ENCODE results near the gene FBXO21.
"Not testable (repeated sequence)": the region's sequence is repeated elsewhere in the genome, so short reads cannot be mapped to it uniquely, and the experiment has no call there.

The FBXO21 gene

DNA sequence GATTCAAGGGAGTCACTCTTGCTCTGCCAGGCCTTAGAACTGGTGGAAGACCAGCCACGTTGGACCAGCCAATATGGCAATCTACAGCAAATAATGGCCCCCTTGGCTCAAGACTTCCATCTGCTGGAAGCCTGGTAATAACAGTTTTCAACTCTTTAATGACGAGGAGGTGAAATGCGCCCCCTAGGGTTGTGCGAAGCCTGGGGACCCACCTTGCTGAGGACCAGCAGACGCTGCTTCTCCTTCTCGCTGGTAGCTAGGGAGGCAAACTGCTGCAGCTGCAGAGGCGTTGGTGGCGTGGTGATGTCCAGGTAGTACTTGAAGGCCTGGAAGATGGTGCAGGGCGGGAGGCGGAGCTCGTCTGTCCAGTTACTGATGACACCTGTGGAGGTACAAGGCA lies 41.5 kb upstream of the FBXO21 start:
- H3K9me3 ChIP-seq (ENCODE audit: severe bottlenecking): no peaks in the 10 kb centered on the region

GRCh38 chr12:117228239-117228638 lies 38.0 kb upstream of the FBXO21 start:
- peak; percentile 73; the same call in 2 of the 3 replicates for ATAC-seq (ENCODE audit: low read depth)
- Histone ChIP-seq H3K9me3 (ENCODE audit: severe bottlenecking) (no peaks in the 10 kb centered on the region), H3K4me1 (ENCODE audit: insufficient read depth, poor library complexity, severe bottlenecking) (no peaks in the 10 kb centered on the region), H3K36me3 (ENCODE audit: low read depth) (no peaks in the 10 kb centered on the region), H3K4me3 (ENCODE audit: severe bottlenecking) (no peak overlapping the region), H3K27ac (ENCODE audit: poor library complexity, severe bottlenecking) (no peak overlapping the region), H3K27me3 (ENCODE audit: insufficient read depth, poor library complexity, severe bottlenecking) (no peaks in the 10 kb centered on the region)
- TF ChIP-seq, protein P1, sequence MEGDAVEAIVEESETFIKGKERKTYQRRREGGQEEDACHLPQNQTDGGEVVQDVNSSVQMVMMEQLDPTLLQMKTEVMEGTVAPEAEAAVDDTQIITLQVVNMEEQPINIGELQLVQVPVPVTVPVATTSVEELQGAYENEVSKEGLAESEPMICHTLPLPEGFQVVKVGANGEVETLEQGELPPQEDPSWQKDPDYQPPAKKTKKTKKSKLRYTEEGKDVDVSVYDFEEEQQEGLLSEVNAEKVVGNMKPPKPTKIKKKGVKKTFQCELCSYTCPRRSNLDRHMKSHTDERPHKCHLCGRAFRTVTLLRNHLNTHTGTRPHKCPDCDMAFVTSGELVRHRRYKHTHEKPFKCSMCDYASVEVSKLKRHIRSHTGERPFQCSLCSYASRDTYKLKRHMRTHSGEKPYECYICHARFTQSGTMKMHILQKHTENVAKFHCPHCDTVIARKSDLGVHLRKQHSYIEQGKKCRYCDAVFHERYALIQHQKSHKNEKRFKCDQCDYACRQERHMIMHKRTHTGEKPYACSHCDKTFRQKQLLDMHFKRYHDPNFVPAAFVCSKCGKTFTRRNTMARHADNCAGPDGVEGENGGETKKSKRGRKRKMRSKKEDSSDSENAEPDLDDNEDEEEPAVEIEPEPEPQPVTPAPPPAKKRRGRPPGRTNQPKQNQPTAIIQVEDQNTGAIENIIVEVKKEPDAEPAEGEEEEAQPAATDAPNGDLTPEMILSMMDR (IDR thresholded peaks at IDR 0.05; ENCODE audit: poor library complexity, severe bottlenecking): no peak
- DNase-seq (ENCODE audit: low spot score): no peak

More for the DNA sequence above, 41.5 kb upstream of the FBXO21 start:
- TF ChIP-seq, protein P1 (IDR thresholded peaks at IDR 0.05; ENCODE audit: poor library complexity, severe bottlenecking): no peak
- no peak overlapping the region for H3K27ac ChIP-seq (ENCODE audit: poor library complexity, severe bottlenecking)
- no peak for ATAC-seq (ENCODE audit: low read depth)
- no peaks in the 10 kb centered on the region for H3K36me3 ChIP-seq (ENCODE audit: low read depth)
- no peak overlapping the region for H3K4me3 ChIP-seq (ENCODE audit: severe bottlenecking)
- no peaks in the 10 kb centered on the region for H3K4me1 ChIP-seq (ENCODE audit: insufficient read depth, poor library complexity, severe bottlenecking)
- H3K27me3 ChIP-seq (ENCODE audit: insufficient read depth, poor library complexity, severe bottlenecking): no peaks in the 10 kb centered on the region
- no peak for DNase-seq (ENCODE audit: low spot score)

- DNase-seq (ENCODE audit: low spot score) (no peak), ATAC-seq (ENCODE audit: low read depth) (no peak)
- H3K27ac ChIP-seq (ENCODE audit: poor library complexity, severe bottlenecking): no peak overlapping the region
- no peaks in the 10 kb centered on the region for H3K4me1 ChIP-seq (ENCODE audit: insufficient read depth, poor library complexity, severe bottlenecking)
- H3K27me3 ChIP-seq (ENCODE audit: insufficient read depth, poor library complexity, severe bottlenecking): no peaks in the 10 kb centered on the region
- TF ChIP-seq, protein P1 (IDR thresholded peaks at IDR 0.05; ENCODE audit: poor library complexity, severe bottlenecking): no peak
- H3K9me3 ChIP-seq (ENCODE audit: severe bottlenecking): no peaks in the 10 kb centered on the region
- H3K4me3 ChIP-seq (ENCODE audit: severe bottlenecking): no peak overlapping the region
- no peaks in the 10 kb centered on the region for H3K36me3 ChIP-seq (ENCODE audit: low read depth)
Measured at GRCh38 chr12:117227000-117227653, 36.9 kb upstream of the FBXO21 start.

- DNase-seq (ENCODE audit: low spot score): no peak
Measured at GRCh38 chr12:117226505-117226904, 36.2 kb upstream of the FBXO21 start.

DNA sequence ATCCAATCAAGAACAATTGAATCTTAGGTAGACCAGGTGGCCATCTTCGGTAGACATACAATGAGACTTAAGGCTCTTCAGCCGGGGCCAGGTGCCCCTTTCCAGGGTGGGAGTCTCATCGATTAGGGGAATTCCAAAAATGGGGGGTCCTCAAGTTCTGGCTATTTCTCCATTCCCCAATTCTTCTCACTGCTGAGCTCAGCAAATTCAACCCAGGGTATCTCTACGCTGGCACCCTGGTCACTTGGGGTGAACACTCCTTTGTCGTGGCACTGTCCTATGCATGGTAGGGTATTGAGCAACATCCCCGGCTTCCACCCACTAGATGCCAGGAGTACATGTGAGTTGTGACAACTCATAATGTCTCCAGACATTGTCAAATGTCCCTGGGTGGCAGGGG lies 34.9 kb upstream of the FBXO21 start:
- DNase-seq (ENCODE audit: low spot score): no peak
- Histone ChIP-seq H3K4me1 (ENCODE audit: insufficient read depth, poor library complexity, severe bottlenecking) (no peaks in the 10 kb centered on the region), H3K36me3 (ENCODE audit: low read depth) (no peaks in the 10 kb centered on the region), H3K27ac (ENCODE audit: poor library complexity, severe bottlenecking) (no peak overlapping the region), H3K9me3 (ENCODE audit: severe bottlenecking) (no peaks in the 10 kb centered on the region), H3K27me3 (ENCODE audit: insufficient read depth, poor library complexity, severe bottlenecking) (no peaks in the 10 kb centered on the region), H3K4me3 (ENCODE audit: severe bottlenecking) (no peak overlapping the region)
- TF ChIP-seq, protein P1 (IDR thresholded peaks at IDR 0.05; ENCODE audit: poor library complexity, severe bottlenecking): no peak
- ATAC-seq (ENCODE audit: low read depth): no peak

More at GRCh38 chr12:117226505-117226904, 36.2 kb upstream of the FBXO21 start:
- TF ChIP-seq, protein P1 (IDR thresholded peaks at IDR 0.05; ENCODE audit: poor library complexity, severe bottlenecking): no peak
- H3K36me3 ChIP-seq (ENCODE audit: low read depth): no peaks in the 10 kb centered on the region
- H3K27me3 ChIP-seq (ENCODE audit: insufficient read depth, poor library complexity, severe bottlenecking): no peaks in the 10 kb centered on the region
- H3K9me3 ChIP-seq (ENCODE audit: severe bottlenecking): no peaks in the 10 kb centered on the region
- ATAC-seq (ENCODE audit: low read depth): no peak
- H3K4me1 ChIP-seq (ENCODE audit: insufficient read depth, poor library complexity, severe bottlenecking): no peaks in the 10 kb centered on the region
- H3K4me3 ChIP-seq (ENCODE audit: severe bottlenecking): no peak overlapping the region
- no peak overlapping the region for H3K27ac ChIP-seq (ENCODE audit: poor library complexity, severe bottlenecking)

GRCh38 chr12:117220947-117221346 lies 30.7 kb upstream of the FBXO21 start:
- DNase-seq (ENCODE audit: low spot score); H3K4me3 ChIP-seq (ENCODE audit: severe bottlenecking); H3K27me3 ChIP-seq (ENCODE audit: insufficient read depth, poor library complexity, severe bottlenecking); ATAC-seq (ENCODE audit: low read depth); H3K9me3 ChIP-seq (ENCODE audit: severe bottlenecking); H3K36me3 ChIP-seq (ENCODE audit: low read depth); H3K4me1 ChIP-seq (ENCODE audit: insufficient read depth, poor library complexity, severe bottlenecking); H3K27ac ChIP-seq (ENCODE audit: poor library complexity, severe bottlenecking): not testable (repeated sequence)

Data from RWPE2 (cell line).